NCI-H2107 (cell line): ENCODE measurements around the gene AFF3.
"Not testable (repeated sequence)": the region's sequence is repeated elsewhere in the genome, so short reads cannot be mapped to it uniquely, and the experiment has no call there.

Experiments
- DNase-seq: peaks from one replicate; lab custom pipeline; 2025; lab: John Stamatoyannopoulos, UW

The AFF3 gene

GRCh38 chr2:100106460-100106859 lies 35.9 kb downstream of the AFF3 start:
- no peak for DNase-seq

GRCh38 chr2:100105678-100106054 lies 36.7 kb downstream of the AFF3 start:
- DNase-seq, result no peak

- no peak for DNase-seq
These were observed 37.4 kb downstream of the AFF3 start for GRCh38 chr2:100104718-100105677.

GRCh38 chr2:100104265-100104664 lies 38.1 kb downstream of the AFF3 start:
- DNase-seq, result not testable (repeated sequence)

GRCh38 chr2:100103527-100104252 lies 38.7 kb downstream of the AFF3 start:
- not testable (repeated sequence) for DNase-seq

GRCh38 chr2:100102466-100103180 lies 39.8 kb downstream of the AFF3 start:
- not testable (repeated sequence) for DNase-seq

GRCh38 chr2:100098855-100099254 lies 43.5 kb downstream of the AFF3 start:
- not testable (repeated sequence) for DNase-seq

- DNase-seq, result not testable (repeated sequence)
These were observed 44.6 kb downstream of the AFF3 start for GRCh38 chr2:100097611-100098294.

GRCh38 chr2:100095845-100096244 lies 46.5 kb downstream of the AFF3 start:
- not testable (repeated sequence) for DNase-seq

GRCh38 chr2:100091807-100092206 lies 50.6 kb downstream of the AFF3 start:
- not testable (repeated sequence) for DNase-seq

- DNase-seq, result not testable (repeated sequence)
These were observed 56.6 kb downstream of the AFF3 start for GRCh38 chr2:100085744-100086143.

GRCh38 chr2:100083421-100084216 lies 58.8 kb downstream of the AFF3 start:
- DNase-seq, result not testable (repeated sequence)

- DNase-seq, result not testable (repeated sequence)
These were observed 60.0 kb downstream of the AFF3 start for GRCh38 chr2:100082302-100082978.

GRCh38 chr2:100077935-100078334 lies 64.5 kb downstream of the AFF3 start:
- DNase-seq, result no peak

GRCh38 chr2:100077456-100077855 lies 64.9 kb downstream of the AFF3 start:
- DNase-seq, result no peak

- no peak for DNase-seq
These were observed 66.9 kb downstream of the AFF3 start for GRCh38 chr2:100075532-100075931.

GRCh38 chr2:100073110-100073509 lies 69.3 kb downstream of the AFF3 start:
- DNase-seq, result no peak

- no peak for DNase-seq
These were observed 69.9 kb downstream of the AFF3 start for GRCh38 chr2:100072503-100072902.

GRCh38 chr2:100071335-100072043 lies 70.9 kb downstream of the AFF3 start:
- DNase-seq, result no peak

GRCh38 chr2:100070078-100070477 lies 72.3 kb downstream of the AFF3 start:
- no peak for DNase-seq
